Measurements from ENCODE around the gene IPPK. TPM values are rescaled to one million over a fixed set of nuclear protein-coding genes. Genes with fewer than 3 reads are reported as not detected.
A peak's percentile ranks its signal among the peaks of the same experiment; 100 is the strongest.

The IPPK gene
- total RNA-seq, 1 donor from 2014 or later: 28.0 TPM

- peak in 1 of 2 donors; percentile 70 for DNase-seq (ENCODE audit: low spot score in 2 of 2)
- H3K36me3 ChIP-seq: peaks cover 0 to 3% of the 10 kb centered on the region in 2 donors
- peak overlapping the region; percentile 78 to 98 for H3K4me3 ChIP-seq
- no peak for TF ChIP-seq CTCF (IDR thresholded peaks at IDR 0.05)
- H3K9me3 ChIP-seq: no peaks in the 10 kb centered on the region
- peak overlapping the region; percentile 82 to 96 for H3K27ac ChIP-seq
- intact Hi-C loops (cut with DNase I): no loop called here
- peaks cover 0 to 18% of the 10 kb centered on the region in 2 donors for H3K4me1 ChIP-seq
- no peaks in the 10 kb centered on the region for H3K27me3 ChIP-seq
Measured at GRCh38 chr9:92669527-92669889, 423 bp downstream of the IPPK start.

GRCh38 chr9:92668746-92669526, 995 bp downstream of the IPPK start:
- Histone ChIP-seq H3K4me1 (peaks cover 0 to 18% of the 10 kb centered on the region in 2 donors), H3K27me3 (no peaks in the 10 kb centered on the region), H3K9me3 (no peaks in the 10 kb centered on the region), H3K4me3 (peak overlapping the region; percentile 78 to 98), H3K36me3 (peaks cover 0 to 4% of the 10 kb centered on the region in 2 donors), H3K27ac (peak overlapping the region; percentile 82 to 96)
- no peak for TF ChIP-seq CTCF (IDR thresholded peaks at IDR 0.05)
- intact Hi-C loops (cut with DNase I): no loop called here
- DNase-seq (ENCODE audit: low spot score in 2 of 2): no peak

GRCh38 chr9:92666912-92667532, 2.9 kb downstream of the IPPK start:
- no peak for TF ChIP-seq CTCF (IDR thresholded peaks at IDR 0.05)
- Histone ChIP-seq H3K27me3 (no peaks in the 10 kb centered on the region), H3K4me3 (no peak overlapping the region), H3K9me3 (no peaks in the 10 kb centered on the region), H3K36me3 (peaks cover 0 to 8% of the 10 kb centered on the region in 2 donors), H3K27ac (no peak overlapping the region), H3K4me1 (peaks cover 0 to 18% of the 10 kb centered on the region in 2 donors)
- intact Hi-C loops (cut with DNase I): no loop called here
- peak in 1 of 2 donors; percentile 40 for DNase-seq (ENCODE audit: low spot score in 2 of 2)

GRCh38 chr9:92666236-92666635, 3.7 kb downstream of the IPPK start:
- TF ChIP-seq CTCF (IDR thresholded peaks at IDR 0.05): no peak
- Histone ChIP-seq H3K36me3 (peaks cover 0 to 8% of the 10 kb centered on the region in 2 donors), H3K4me3 (no peak overlapping the region), H3K9me3 (no peaks in the 10 kb centered on the region), H3K4me1 (peaks cover 0 to 14% of the 10 kb centered on the region in 2 donors), H3K27ac (no peak overlapping the region), H3K27me3 (no peaks in the 10 kb centered on the region)
- peak in 1 of 2 donors; percentile 46 for DNase-seq (ENCODE audit: low spot score in 2 of 2)
- intact Hi-C loops (cut with DNase I): no loop called here

GRCh38 chr9:92665836-92666235, 4.1 kb downstream of the IPPK start:
- H3K27ac ChIP-seq: no peak overlapping the region
- intact Hi-C loops (cut with DNase I): no loop called here

More at GRCh38 chr9:92665836-92666235, 4.1 kb downstream of the IPPK start:
- DNase-seq (ENCODE audit: low spot score in 2 of 2): no peak
- Histone ChIP-seq H3K36me3 (peaks cover 0 to 8% of the 10 kb centered on the region in 2 donors), H3K4me1 (peaks cover 0 to 11% of the 10 kb centered on the region in 2 donors), H3K4me3 (no peak overlapping the region), H3K9me3 (no peaks in the 10 kb centered on the region), H3K27me3 (no peaks in the 10 kb centered on the region)
- TF ChIP-seq CTCF (IDR thresholded peaks at IDR 0.05): no peak
